ENCODE results near the gene ANKLE1. TPM values are rescaled to one million over a fixed set of nuclear protein-coding genes. Genes with fewer than 3 reads are reported as not detected.

Gene ANKLE1
- total and polyA plus RNA-seq, 8 donors: 0.04 to 0.59 (median 0.13) TPM; not detected in 1

DNA sequence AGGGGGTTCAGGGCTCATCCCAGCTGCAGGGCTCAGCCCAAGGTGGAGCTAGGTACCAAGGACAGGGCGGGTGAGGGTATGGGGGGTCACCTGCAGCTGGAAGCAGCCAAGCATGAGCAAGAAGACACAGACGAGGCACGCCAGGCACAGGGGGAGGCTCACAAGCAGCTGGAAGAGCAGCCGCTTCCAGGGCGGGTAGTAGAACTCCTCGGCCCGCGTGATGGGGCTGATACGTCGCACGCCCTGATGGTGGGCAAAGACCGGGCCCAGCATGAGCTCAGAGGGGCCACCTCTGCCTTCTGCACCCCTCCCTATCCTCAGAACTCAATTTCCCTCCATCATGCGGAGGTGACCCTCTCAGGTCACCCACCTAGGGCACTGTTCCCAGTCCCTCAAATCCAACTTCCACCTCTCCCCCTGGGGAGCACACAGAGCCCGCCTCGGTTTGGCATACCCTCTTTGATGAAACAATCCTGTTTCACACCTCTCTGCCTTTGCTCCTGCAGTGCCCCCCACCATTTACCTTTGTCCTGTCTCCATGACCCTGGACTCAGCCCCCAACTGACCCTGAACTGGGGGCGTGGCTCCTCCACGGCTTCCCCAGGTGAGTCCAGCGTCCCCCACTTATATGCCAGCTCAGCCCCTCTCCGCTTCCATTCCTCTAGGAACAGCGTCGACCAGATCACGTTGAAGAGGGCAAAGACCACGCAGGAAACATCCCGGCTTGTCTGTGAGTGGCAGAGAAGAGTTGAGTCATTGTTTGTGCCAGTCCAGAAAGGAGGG, 48.8 kb downstream of the ANKLE1 start:
- ATAC-seq (no peak), FAIRE-seq (no peak), DNase-seq (peak in 1 of 6 donors; percentile 66)
- TF ChIP-seq, protein P1, sequence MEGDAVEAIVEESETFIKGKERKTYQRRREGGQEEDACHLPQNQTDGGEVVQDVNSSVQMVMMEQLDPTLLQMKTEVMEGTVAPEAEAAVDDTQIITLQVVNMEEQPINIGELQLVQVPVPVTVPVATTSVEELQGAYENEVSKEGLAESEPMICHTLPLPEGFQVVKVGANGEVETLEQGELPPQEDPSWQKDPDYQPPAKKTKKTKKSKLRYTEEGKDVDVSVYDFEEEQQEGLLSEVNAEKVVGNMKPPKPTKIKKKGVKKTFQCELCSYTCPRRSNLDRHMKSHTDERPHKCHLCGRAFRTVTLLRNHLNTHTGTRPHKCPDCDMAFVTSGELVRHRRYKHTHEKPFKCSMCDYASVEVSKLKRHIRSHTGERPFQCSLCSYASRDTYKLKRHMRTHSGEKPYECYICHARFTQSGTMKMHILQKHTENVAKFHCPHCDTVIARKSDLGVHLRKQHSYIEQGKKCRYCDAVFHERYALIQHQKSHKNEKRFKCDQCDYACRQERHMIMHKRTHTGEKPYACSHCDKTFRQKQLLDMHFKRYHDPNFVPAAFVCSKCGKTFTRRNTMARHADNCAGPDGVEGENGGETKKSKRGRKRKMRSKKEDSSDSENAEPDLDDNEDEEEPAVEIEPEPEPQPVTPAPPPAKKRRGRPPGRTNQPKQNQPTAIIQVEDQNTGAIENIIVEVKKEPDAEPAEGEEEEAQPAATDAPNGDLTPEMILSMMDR (IDR thresholded peaks at IDR 0.05): no peak
- no peak overlapping the region for H3K4me3 ChIP-seq
- no peaks in the 10 kb centered on the region for H3K36me3 ChIP-seq
- no peak overlapping the region for H3K27ac ChIP-seq
- no peaks in the 10 kb centered on the region for H3K9me3 ChIP-seq
- intact Hi-C loops (cut with DNase I): no loop called here
- peaks cover 0 to 11% (median 8%) of the 10 kb centered on the region in 3 donors for H3K4me1 ChIP-seq
- whole genome bisulfite sequencing, 2 donors: 90 to 95% methylated on average over 24 of the region's 24 CpGs
- no peaks in the 10 kb centered on the region for H3K27me3 ChIP-seq

DNA sequence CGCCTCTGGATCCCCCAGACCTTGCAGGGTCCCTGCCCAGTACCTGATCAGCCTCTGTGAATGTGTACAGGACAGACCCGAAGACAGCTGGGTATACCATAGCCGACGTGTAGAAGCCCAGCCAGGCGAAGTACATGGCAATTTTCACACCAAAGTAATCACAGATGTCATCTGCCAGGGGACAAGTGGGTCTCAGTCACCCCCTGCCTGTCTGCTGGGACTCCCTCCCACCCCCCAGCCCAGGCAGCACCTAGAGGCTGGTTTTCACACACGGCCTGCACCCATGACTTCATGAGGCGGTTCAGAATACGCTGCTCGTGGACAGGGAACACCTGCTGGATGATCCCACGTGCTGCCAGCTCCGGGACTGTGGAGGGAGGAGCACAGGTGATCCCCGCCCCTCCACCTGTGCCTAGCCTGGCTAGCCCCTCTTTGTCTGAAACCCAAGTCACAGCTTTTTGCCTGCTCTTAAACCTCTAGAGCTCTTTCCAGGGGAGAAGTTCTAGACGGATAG, 49.4 kb downstream of the ANKLE1 start:
- TF ChIP-seq, protein P1 (IDR thresholded peaks at IDR 0.05): no peak
- WGBS, 2 donors: 75 to 76% methylated on average over 13 of the region's 13 CpGs
- Histone ChIP-seq H3K4me3 (no peak overlapping the region), H3K27me3 (no peaks in the 10 kb centered on the region), H3K27ac (no peak overlapping the region), H3K36me3 (no peaks in the 10 kb centered on the region), H3K4me1 (peaks cover 0 to 12% (median 11%) of the 10 kb centered on the region in 3 donors), H3K9me3 (no peaks in the 10 kb centered on the region)
- intact Hi-C loops (cut with DNase I): no loop called here
- ATAC-seq (no peak), DNase-seq (no peak), FAIRE-seq (no peak)

DNA sequence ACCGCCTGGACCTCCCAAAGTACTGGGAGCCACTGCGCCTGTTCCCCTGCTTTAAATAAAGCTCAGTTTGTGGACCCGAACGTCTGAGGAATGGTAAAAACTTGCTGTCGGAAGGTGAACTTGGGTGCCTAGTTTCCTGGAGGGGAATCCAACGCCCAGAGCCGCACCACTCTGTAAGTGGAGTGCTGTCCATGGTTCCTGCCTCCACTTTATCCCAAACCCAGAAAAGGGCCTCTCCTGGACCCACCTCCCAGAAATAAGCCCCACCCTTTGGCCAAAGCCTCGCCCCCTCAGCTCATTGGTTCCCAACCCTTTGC, 50.6 kb downstream of the ANKLE1 start:
- ATAC-seq: no peak

DNA sequence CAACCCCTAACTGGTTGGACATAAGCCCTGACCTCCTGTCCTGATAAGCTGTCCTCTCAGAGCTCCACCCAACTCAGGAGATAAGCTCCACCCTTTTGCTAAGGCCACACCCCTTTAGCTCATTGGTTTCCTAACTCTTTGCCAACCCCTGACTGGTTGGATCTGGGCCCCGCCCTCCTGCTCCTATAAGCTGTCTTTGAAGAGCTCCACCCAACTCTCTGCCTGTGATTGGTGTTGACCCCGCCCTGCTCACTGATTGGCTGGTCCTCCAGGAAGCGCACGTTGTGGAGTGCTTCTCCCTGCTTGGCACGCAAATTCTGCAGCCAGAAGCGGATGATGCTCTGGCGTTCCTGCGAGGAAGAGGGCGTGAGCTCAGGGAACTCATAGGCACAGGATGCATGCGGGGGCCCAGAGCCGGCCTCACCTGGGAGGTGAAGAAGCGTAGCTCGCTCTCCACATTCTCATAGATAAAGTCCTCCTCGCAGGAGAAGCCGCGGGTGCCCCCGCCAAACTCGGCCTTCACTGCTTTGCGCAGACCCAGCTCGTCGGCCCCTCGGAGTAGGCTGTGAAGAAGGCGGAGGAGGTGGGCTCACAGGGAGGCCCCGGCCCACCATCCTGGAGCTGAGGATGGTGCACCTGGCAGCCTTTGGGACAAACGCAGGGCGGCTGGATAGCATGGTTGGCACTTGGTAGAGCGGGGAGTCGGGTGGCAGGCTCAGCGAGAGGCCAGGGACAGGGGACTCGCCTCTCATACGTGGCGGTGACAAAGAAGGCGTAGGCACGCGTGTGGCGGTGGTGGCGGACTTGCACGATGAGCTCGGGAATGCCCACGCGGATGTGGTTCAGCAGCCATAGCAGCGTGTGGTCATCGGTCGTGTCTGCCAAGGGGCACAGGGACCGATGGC, 51.2 kb downstream of the ANKLE1 start:
- no peaks in the 10 kb centered on the region for H3K36me3 ChIP-seq
- H3K4me1 ChIP-seq: peaks cover 0 to 14% (median 12%) of the 10 kb centered on the region in 3 donors
- TF ChIP-seq, protein P1 (IDR thresholded peaks at IDR 0.05): no peak
- no peak overlapping the region for H3K4me3 ChIP-seq
- ATAC-seq (no peak), FAIRE-seq (no peak), DNase-seq (peak in 1 of 6 donors; percentile 83)
- H3K9me3 ChIP-seq: no peaks in the 10 kb centered on the region
- H3K27me3 ChIP-seq: no peaks in the 10 kb centered on the region
- WGBS, 2 donors: 94 to 96% methylated on average over 45 of the region's 45 CpGs
- H3K27ac ChIP-seq: no peak overlapping the region
- intact Hi-C loops (cut with DNase I): no loop called here

More for the DNA sequence above, 50.6 kb downstream of the ANKLE1 start:
- H3K4me3 ChIP-seq: no peak overlapping the region
- H3K9me3 ChIP-seq: no peaks in the 10 kb centered on the region
- TF ChIP-seq, protein P1 (IDR thresholded peaks at IDR 0.05): no peak
- no peak for FAIRE-seq
- WGBS, 2 donors: 91 to 93% methylated on average over 8 of the region's 8 CpGs
- no peaks in the 10 kb centered on the region for H3K36me3 ChIP-seq
- DNase-seq: no peak
- intact Hi-C loops (cut with DNase I): no loop called here
- no peaks in the 10 kb centered on the region for H3K27me3 ChIP-seq
- no peak overlapping the region for H3K27ac ChIP-seq
- peaks cover 0 to 14% (median 12%) of the 10 kb centered on the region in 3 donors for H3K4me1 ChIP-seq
